HG03025 (cell line): Measurements from ENCODE around the gene ARMCX4.
"Not testable (repeated sequence)": the region's sequence is repeated elsewhere in the genome, so short reads cannot be mapped to it uniquely, and the experiment has no call there.

Experiments
- ATAC-seq: cut with Tn5 transposase; IDR thresholded peaks from one replicate; pipeline ENCODE4 v1.9.1; 2021; ENCODE audit warnings: mild to moderate bottlenecking, moderate library complexity; ENCODE audit not compliant: unreplicated experiment, low FRiP score

The ARMCX4 gene

GRCh38 chrX:101485212-101485949 lies at the start of gene ARMCX4:
Gene ARMCX4, plus strand, starts transcription at chrX:101485456. Its CDS starts 3,134 bp downstream, at chrX:101488590.
- no peak for ATAC-seq

- ATAC-seq, result no peak
Observed at GRCh38 chrX:101442085-101442484, 43.2 kb upstream of the ARMCX4 start.

- no peak for ATAC-seq
Observed at GRCh38 chrX:101449279-101449678, 36.0 kb upstream of the ARMCX4 start.

- ATAC-seq, result no peak
Observed at GRCh38 chrX:101450085-101450484, 35.2 kb upstream of the ARMCX4 start.

- no peak for ATAC-seq
Observed at GRCh38 chrX:101450961-101451360, 34.3 kb upstream of the ARMCX4 start.

GRCh38 chrX:101452056-101452455 lies 33.2 kb upstream of the ARMCX4 start:
- ATAC-seq, result no peak

GRCh38 chrX:101460669-101461068 lies 24.6 kb upstream of the ARMCX4 start:
- no peak for ATAC-seq

GRCh38 chrX:101462892-101463291 lies 22.4 kb upstream of the ARMCX4 start:
- ATAC-seq, result no peak

- no peak for ATAC-seq
Observed at GRCh38 chrX:101478366-101478765, 6.9 kb upstream of the ARMCX4 start.

- no peak for ATAC-seq
Observed at GRCh38 chrX:101482296-101482695, 3.0 kb upstream of the ARMCX4 start.

- ATAC-seq, result no peak
Observed at GRCh38 chrX:101483705-101484104, 1.6 kb upstream of the ARMCX4 start.

- ATAC-seq, result no peak
Observed at GRCh38 chrX:101484135-101484534, 1.1 kb upstream of the ARMCX4 start.

- no peak for ATAC-seq
Observed at GRCh38 chrX:101488796-101489195, 3.5 kb downstream of the ARMCX4 start.

- no peak for ATAC-seq
Observed at GRCh38 chrX:101491943-101492342, 6.7 kb downstream of the ARMCX4 start.

- ATAC-seq, result no peak
Observed at GRCh38 chrX:101493225-101493624, 8.0 kb downstream of the ARMCX4 start.

GRCh38 chrX:101502929-101503328 lies 17.7 kb downstream of the ARMCX4 start:
- not testable (repeated sequence) for ATAC-seq

- ATAC-seq, result no peak
Observed at GRCh38 chrX:101507372-101507771, 22.1 kb downstream of the ARMCX4 start.

GRCh38 chrX:101507986-101508385 lies 22.7 kb downstream of the ARMCX4 start:
- ATAC-seq, result no peak

GRCh38 chrX:101530944-101531343 lies 45.7 kb downstream of the ARMCX4 start:
- ATAC-seq, result no peak
